ENCODE measurements around the gene FRRS1L.

- TF ChIP-seq GATA2 (IDR thresholded peaks at IDR 0.05; ENCODE audit: low read depth, low read length) (no peak), GATA3 (IDR thresholded peaks at IDR 0.05; ENCODE audit: low read depth, low read length) (no peak)
Observed at GRCh38 chr9:109138421-109138820, 28.6 kb downstream of the FRRS1L start.
